Bronchus fibroblast of lung (primary cell): Measurements from ENCODE around the gene RAB44. TPM values are rescaled to one million over a fixed set of nuclear protein-coding genes. Genes with fewer than 3 reads are reported as not detected.

Experiments
- total RNA-seq: library from RNA; depleted of rRNA; stranded (reverse); fragments of >200 nt; gene quantifications from 2 replicates; pipeline ENCODE4 v1.2.3, GENCODE V29; 2015

The RAB44 gene, protein sequence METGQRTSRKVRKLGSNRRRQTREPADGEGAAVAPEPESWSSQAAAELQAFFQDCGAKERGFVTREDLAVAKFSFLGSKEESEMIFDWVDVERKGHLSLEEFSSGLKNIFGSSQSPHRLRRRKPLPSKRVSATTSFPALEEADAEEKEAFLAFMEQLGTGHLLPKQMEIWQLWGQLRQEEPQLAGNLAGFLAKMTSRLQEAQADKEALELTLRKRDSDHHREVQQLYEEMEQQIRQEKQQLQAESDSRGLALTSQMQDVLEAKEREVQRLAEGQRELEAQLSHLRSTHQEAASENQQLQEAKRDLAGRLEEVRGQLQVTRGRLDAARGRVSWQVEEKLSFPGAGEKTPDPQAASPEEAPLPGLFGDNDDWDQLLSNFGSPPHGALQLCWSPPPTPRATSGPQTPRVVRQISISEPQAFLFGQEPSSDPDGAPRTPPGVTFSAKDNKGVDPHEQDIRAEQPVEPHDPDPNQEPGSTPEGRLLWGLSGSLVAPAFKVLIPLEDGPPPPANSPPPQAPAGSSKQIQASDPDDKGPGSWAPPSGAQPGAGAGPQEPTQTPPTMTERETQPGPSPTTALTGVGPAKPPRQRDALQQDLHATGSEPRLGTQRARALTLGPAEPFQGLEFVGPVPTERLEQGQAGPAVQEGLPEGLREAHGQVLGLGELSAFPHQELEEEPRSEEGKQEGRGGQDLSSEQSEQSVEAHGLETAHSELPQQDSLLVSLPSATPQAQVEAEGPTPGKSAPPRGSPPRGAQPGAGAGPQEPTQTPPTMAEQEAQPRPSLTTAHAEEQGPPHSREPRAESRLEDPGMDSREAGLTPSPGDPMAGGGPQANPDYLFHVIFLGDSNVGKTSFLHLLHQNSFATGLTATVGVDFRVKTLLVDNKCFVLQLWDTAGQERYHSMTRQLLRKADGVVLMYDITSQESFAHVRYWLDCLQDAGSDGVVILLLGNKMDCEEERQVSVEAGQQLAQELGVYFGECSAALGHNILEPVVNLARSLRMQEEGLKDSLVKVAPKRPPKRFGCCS
- under 0.01 TPM in 1 of 2 replicates, not detected in the other for total RNA-seq

DNA sequence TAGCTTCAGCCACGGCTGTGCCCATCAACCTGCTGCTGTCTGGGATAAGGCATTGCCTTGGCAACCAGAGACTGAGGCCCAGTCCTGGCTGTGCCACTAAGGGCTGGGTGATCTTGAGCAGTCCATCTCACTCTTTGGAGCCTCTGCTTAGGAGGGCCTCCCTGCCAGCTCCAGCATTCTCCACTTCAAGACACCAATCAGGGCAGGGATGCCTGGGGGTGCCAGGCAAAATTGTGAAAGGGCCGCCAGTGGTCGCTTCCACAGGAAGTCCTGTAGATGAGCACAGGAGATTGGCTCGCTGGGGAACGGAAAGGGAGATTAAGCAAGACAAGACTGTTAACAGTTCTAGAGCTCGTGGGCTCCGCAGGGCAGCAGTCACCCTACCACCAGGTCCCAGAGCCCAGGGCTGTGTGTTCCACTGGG is at the start of gene RAB44:
Gene RAB44 (plus strand): TSS at position 346 of the 423 bp plus-strand sequence. CDS start 6,410 bp downstream, outside the sequence.

DNA sequence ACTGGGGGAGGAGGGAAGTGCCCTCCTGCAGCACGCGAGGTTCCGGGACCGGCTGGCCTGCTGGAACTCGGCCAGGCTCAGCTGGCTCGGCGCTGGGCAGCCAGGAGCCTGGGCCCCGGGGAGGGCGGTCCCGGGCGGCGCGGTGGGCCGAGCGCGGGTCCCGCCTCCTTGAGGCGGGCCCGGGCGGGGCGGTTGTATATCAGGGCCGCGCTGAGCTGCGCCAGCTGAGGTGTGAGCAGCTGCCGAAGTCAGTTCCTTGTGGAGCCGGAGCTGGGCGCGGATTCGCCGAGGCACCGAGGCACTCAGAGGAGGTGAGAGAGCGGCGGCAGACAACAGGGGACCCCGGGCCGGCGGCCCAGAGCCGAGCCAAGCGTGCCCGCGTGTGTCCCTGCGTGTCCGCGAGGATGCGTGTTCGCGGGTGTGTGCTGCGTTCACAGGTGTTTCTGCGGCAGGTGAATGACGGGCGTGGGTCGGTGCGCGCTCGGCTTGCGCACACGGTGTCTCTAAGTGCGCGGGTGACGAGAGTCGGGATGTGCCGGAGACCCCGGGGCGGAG is 19.1 kb upstream of the RAB44 start, which contains the start of gene CDKN1A:
Gene CDKN1A (plus strand): TSS at position 227 of the 555 bp plus-strand sequence. CDS start 5,388 bp downstream, outside the sequence.

Other genes with a start within 250 kb of the RAB44 start
- 14.9 and 18.0 TPM in 2 replicates for gene STK38, start 150.3 kb upstream of the RAB44 start, total RNA-seq
- 112 and 130 TPM in 2 replicates for gene SRSF3, start 103.5 kb upstream of the RAB44 start, total RNA-seq
- 267 and 277 TPM in 2 replicates for gene CDKN1A, start 19.1 kb upstream of the RAB44 start, total RNA-seq
- gene CPNE5, start 141.6 kb downstream of the RAB44 start, total RNA-seq: not detected in 2 replicates
- 35.5 and 37.9 TPM in 2 replicates for gene PPIL1, start 177.0 kb downstream of the RAB44 start, total RNA-seq
- 25.7 and 28.4 TPM in 2 replicates for gene C6orf89, start 188.1 kb downstream of the RAB44 start, total RNA-seq